IPS-18c (cell line): ENCODE measurements around the gene GRIK3.

Experiments
- H3K4me3 ChIP-seq: 2 replicates; pipeline ENCODE4 v1.7.0; 2013; ENCODE audit warnings: low read depth, mild to moderate bottlenecking, low read length, moderate library complexity; ENCODE audit not compliant: insufficient read depth
- H3K9me3 ChIP-seq: one replicate; pipeline ENCODE4 v1.6.1; 2013; ENCODE audit warnings: mild to moderate bottlenecking, low read length, moderate library complexity; ENCODE audit not compliant: control insufficient read depth, insufficient read depth

Gene GRIK3

DNA sequence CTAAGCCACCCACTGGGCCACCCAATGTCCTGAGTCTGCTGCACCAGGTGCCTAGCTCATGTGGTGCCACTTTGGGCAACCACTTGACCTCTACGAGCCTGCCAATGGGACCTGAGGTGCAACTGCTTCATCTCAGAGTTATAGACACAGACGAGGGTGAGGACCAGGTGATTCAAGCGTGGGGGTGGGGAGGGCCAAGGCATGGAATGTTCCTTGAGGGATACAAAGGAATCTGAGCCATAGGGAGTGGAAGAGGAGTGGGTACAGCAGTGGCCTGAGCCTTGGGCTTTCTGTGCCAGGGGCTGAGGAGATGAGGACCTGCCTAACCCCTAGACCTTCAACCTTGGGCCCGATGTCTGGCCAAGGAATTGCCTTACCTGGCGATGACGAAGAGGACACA, 209.1 kb downstream of the GRIK3 start:
- no peaks in the 10 kb centered on the region for H3K9me3 ChIP-seq
- no peak overlapping the region for H3K4me3 ChIP-seq

- H3K9me3 ChIP-seq: no peaks in the 10 kb centered on the region
These were observed 209.9 kb downstream of the GRIK3 start for GRCh38 chr1:36824390-36824861.

GRCh38 chr1:36822648-36823047, 211.7 kb downstream of the GRIK3 start:
- H3K9me3 ChIP-seq: no peaks in the 10 kb centered on the region
- H3K4me3 ChIP-seq: no peak overlapping the region

More at GRCh38 chr1:36824390-36824861, 209.9 kb downstream of the GRIK3 start:
- no peak overlapping the region for H3K4me3 ChIP-seq

GRCh38 chr1:36821386-36821785, 212.9 kb downstream of the GRIK3 start:
- Histone ChIP-seq H3K9me3 (no peaks in the 10 kb centered on the region), H3K4me3 (no peak overlapping the region)

DNA sequence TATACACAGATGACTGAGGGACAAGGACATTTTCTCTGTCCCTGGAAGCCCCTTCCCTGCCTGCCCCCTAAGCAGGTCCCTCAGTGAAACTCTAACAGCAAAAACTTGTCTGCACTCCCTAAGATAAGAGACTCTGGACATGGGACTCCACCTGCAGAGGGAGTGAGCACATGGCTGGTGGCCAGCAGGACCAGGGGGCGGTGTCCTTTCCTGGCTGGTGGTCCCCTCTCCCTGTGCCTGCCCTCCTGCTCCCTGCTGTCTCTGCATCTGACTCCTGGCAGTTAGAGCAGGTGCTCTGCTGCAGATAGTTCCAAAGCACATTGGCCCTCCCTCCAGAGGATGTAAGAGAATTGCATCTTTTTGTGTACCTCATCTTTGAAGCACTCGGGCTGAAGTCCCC, 215.5 kb downstream of the GRIK3 start:
- Histone ChIP-seq H3K9me3 (no peaks in the 10 kb centered on the region), H3K4me3 (no peak overlapping the region)

- Histone ChIP-seq H3K9me3 (no peaks in the 10 kb centered on the region), H3K4me3 (no peak overlapping the region)
These were observed 218.0 kb downstream of the GRIK3 start for GRCh38 chr1:36816348-36816747.

DNA sequence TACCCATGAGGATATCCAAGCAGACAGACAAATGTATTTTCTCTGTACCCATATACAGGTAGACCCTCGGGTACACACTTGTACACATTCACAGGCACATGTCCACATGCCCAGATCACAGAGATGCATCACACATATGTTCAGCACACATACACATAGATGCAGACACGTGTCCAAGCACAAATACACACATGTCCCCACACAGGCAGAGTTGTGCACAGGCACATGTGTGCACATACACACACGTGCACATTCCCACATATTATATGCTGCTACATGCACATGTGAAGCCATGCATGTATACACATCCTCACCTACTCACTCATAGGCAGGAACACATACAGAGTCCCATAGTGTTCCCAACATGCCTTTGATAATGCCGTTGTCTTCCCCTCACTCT, 219.5 kb downstream of the GRIK3 start:
- Histone ChIP-seq H3K9me3 (no peaks in the 10 kb centered on the region), H3K4me3 (no peak overlapping the region)

DNA sequence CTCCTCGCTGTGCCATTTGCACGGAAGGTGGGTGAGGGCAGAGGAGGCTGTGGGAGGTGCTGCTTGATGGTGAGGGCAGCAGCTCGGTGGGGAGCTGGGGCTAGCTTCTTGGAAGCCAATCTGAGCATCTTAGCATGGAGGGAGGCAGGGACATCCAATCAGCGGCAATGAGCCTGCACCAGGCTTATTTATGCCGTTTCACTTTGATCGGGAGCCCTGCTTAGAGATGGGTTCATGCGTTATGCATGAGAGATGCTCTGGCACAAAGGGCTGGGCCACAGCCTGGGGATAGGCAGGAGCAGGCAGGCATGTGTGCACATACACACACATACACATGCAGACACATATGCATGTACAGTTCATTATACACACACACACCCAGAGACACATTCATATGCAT, 220.2 kb downstream of the GRIK3 start:
- no peak overlapping the region for H3K4me3 ChIP-seq
- H3K9me3 ChIP-seq: no peaks in the 10 kb centered on the region

- Histone ChIP-seq H3K4me3 (no peak overlapping the region), H3K9me3 (peaks cover 2% of the 10 kb centered on the region)
These were observed 227.1 kb downstream of the GRIK3 start for GRCh38 chr1:36807262-36807661.

GRCh38 chr1:36805979-36806640, 228.2 kb downstream of the GRIK3 start:
- no peak overlapping the region for H3K4me3 ChIP-seq

GRCh38 chr1:36804669-36805314, 229.5 kb downstream of the GRIK3 start:
- no peak overlapping the region for H3K4me3 ChIP-seq
- H3K9me3 ChIP-seq: peaks cover 4% of the 10 kb centered on the region

More at GRCh38 chr1:36805979-36806640, 228.2 kb downstream of the GRIK3 start:
- H3K9me3 ChIP-seq: peaks cover 4% of the 10 kb centered on the region

DNA sequence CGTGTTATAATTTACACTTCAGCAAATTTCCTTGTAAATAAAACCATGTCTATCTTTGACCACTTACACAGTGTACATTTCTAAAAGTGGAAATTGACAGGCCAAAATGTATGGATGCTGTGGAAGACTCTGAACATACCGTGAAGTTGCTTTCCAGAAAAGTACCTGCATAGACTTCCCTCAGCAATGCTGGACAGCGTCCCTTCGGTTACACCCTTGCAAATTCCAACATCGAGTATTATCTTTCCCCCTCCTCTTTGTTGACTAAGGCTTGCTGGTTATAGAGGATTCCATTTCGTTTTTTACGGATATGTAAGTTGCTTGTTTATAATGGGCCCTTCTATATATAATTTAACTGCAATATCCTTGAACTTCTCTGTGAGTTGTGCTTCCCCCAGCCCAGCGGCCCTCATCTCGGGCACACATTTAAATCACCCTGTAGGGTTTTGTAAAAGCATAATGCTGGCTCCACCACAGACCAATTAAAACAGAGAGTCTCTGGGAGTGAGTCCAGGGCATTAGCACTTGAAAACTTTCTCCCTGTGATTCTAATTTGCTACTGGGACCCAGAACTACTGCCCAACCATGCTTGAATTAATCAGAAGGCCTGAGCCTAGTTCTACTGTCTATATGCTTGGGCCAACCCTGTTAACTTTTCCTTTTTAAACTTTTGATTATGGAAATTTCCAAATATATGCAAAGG, 230.3 kb downstream of the GRIK3 start:
- Histone ChIP-seq H3K9me3 (peaks cover 4% of the 10 kb centered on the region), H3K4me3 (no peak overlapping the region)

DNA sequence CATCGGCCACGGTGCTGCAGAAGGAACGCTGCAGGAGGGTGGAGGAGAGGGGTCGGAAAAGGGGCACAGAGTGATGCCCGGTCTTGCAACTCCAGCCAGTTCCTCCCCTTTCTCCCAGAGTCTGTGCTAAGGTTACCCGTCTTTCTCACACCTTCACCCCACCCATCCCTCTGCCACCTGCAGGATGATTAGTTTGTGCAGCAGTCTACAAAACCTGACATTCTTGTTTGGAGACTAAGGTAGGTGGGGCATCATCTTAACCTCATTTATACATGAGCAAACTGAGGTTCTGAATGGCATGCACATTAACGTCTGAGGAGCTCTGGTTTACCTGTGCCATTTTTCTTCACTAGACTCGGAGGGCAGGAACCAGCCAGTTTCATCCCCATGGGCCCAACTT, 232.3 kb downstream of the GRIK3 start:
- H3K9me3 ChIP-seq: peaks cover 2% of the 10 kb centered on the region

DNA sequence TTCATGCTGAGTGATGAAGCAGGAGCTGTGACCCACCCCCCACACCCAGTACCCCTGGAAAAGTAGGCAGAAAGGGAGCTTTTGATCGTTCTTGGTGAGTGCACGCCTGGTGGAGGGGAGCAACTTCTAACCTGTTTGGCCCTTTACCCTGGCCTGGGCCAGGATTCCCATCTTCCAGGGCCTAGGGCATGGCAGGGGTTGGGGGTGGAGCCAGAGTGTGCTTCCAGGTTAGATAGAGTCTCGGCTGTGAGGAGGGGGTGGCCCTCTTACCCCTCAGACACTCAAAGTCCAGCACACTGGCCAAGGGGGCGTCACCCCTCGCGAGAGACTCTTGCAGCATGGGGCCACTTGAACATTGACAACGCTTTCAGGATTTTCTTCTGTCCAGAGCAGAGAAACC, 236.6 kb downstream of the GRIK3 start:
- peaks cover 2% of the 10 kb centered on the region for H3K9me3 ChIP-seq
- H3K4me3 ChIP-seq: no peak overlapping the region

More for the DNA sequence above, 232.3 kb downstream of the GRIK3 start:
- H3K4me3 ChIP-seq: no peak overlapping the region

GRCh38 chr1:36796733-36797132, 237.6 kb downstream of the GRIK3 start:
- H3K9me3 ChIP-seq: peaks cover 2% of the 10 kb centered on the region
- no peak overlapping the region for H3K4me3 ChIP-seq

GRCh38 chr1:36796106-36796590, 238.2 kb downstream of the GRIK3 start:
- Histone ChIP-seq H3K4me3 (no peak overlapping the region), H3K9me3 (no peaks in the 10 kb centered on the region)

GRCh38 chr1:36794460-36794859, 239.9 kb downstream of the GRIK3 start:
- no peaks in the 10 kb centered on the region for H3K9me3 ChIP-seq
- no peak overlapping the region for H3K4me3 ChIP-seq

DNA sequence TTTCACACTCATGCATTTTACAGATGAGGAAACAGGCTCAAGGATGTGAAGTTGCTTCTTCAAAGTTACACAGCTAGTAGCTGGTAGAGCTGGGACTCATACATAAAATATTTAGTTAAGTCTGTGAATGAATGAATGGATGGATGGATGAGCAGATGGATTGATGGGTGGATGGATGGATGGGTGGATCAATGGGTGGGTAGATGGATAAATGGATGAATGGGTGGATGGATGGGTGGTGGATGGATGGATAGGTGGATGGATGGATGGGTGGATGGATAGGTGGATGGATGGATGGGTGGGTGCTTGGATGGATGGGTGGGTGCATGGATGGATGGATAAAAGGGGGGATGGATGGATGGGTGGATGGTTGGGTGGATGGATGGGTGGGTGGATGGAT, 240.9 kb downstream of the GRIK3 start:
- H3K4me3 ChIP-seq: no peak overlapping the region
- H3K9me3 ChIP-seq: no peaks in the 10 kb centered on the region
